Fibroblast of lung (primary cell): ENCODE results near the gene ZNF853.

Experiments used
- EZH2 ChIP-seq: IDR thresholded peaks from 2 replicates; pipeline ENCODE4 v1.5.1; 2012; ENCODE audit warnings: low read length, control low read depth, mild to moderate bottlenecking; ENCODE audit errors: missing control alignments
- TF ChIP-seq, protein P1 (sequence below), 2 donors: IDR thresholded peaks in 1 of 2; conservative IDR thresholded peaks in 1 of 2; 1 replicate in 1 of 2; 2 replicates in 1 of 2; pipeline ENCODE4 v1.5.1; 2011 to 2012; ENCODE audit warnings: low read length in 2 of 2, control low read depth in 1 of 2, inconsistent platforms in 1 of 2, low read depth in 1 of 2, mild to moderate bottlenecking in 1 of 2

DNA sequence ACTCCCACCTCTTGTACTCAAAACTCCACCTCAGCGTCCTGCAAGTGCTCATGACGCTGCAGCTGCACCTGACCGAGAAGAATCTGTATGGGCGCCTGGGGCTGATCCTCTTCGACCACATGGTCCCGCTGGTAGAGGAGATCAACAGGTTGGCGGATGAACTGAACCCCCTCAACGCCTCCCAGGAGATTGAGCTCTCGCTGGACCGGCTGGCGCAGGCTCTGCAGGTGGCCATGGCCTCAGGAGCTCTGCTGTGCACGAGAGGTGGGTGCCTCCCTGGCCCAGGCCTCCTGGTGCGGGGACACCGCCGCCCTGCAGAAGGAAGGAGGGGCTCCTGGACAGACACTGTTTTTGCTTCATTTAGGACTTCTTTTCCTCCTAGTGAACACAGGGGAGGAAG lies 15.3 kb upstream of the ZNF853 start:
- TF ChIP-seq, protein P1, sequence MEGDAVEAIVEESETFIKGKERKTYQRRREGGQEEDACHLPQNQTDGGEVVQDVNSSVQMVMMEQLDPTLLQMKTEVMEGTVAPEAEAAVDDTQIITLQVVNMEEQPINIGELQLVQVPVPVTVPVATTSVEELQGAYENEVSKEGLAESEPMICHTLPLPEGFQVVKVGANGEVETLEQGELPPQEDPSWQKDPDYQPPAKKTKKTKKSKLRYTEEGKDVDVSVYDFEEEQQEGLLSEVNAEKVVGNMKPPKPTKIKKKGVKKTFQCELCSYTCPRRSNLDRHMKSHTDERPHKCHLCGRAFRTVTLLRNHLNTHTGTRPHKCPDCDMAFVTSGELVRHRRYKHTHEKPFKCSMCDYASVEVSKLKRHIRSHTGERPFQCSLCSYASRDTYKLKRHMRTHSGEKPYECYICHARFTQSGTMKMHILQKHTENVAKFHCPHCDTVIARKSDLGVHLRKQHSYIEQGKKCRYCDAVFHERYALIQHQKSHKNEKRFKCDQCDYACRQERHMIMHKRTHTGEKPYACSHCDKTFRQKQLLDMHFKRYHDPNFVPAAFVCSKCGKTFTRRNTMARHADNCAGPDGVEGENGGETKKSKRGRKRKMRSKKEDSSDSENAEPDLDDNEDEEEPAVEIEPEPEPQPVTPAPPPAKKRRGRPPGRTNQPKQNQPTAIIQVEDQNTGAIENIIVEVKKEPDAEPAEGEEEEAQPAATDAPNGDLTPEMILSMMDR (conservative IDR thresholded peaks at IDR 0.05 in 1 of 2, IDR thresholded peaks at IDR 0.05 in 1 of 2; ENCODE audit: low read depth in 1 of 2, low read length in 2 of 2): no peak
- no peak for TF ChIP-seq EZH2
